HepG2 (cell line): Measurements from ENCODE around the gene SLC48A1. TPM values are rescaled to one million over a fixed set of nuclear protein-coding genes. Genes with fewer than 3 reads are reported as not detected.

Experiments
- ARNT2 ChIP-seq: sonication (generic); formaldehyde crosslinking; IDR thresholded peaks from 2 replicates; pipeline ENCODE4 v1.8.0; 2022; ENCODE audit warnings: mild to moderate bottlenecking, low read depth, missing genetic modification reagents, moderate library complexity
- ASH2L ChIP-seq: fragments of 300-600, 200-600 bp; sonication (generic); IDR thresholded peaks from 2 replicates; pipeline ENCODE4 v1.7.0; 2017; ENCODE audit warnings: low read depth, mild to moderate bottlenecking, moderate library complexity, mixed read lengths, low read length; ENCODE audit not compliant: insufficient read length
- ATF7-NPFF ChIP-seq: sonication (generic); formaldehyde crosslinking; IDR thresholded peaks from 2 replicates; pipeline ENCODE4 v1.8.1; 2023; ENCODE audit warnings: mild to moderate bottlenecking, low read depth, missing genetic modification reagents, moderate library complexity
- ELF3 ChIP-seq: IDR thresholded peaks from 2 replicates; pipeline ENCODE4 v1.6.1; 2016; ENCODE audit warnings: missing genetic modification reagents, missing compliant biosample characterization
- EP300 ChIP-seq, 3 experiments: sonication (generic) in 1 of 3; formaldehyde crosslinking in 1 of 3; IDR thresholded peaks; 2 replicates each; pipeline versions ENCODE4 v1.5.1 to v1.6.1; 2011 to 2020; ENCODE audit warnings: low read depth in 2 of 3, low read length in 2 of 3, borderline replicate concordance in 1 of 3, improper control_type of control experiment in 1 of 3, mild to moderate bottlenecking in 1 of 3, missing genetic modification reagents in 1 of 3, moderate library complexity in 1 of 3
- FUBP1 ChIP-seq: sonication (generic); formaldehyde crosslinking; IDR thresholded peaks from 2 replicates; pipeline ENCODE4 v1.5.1; 2020; ENCODE audit warnings: missing genetic modification reagents, mild to moderate bottlenecking, borderline replicate concordance
- NFYC ChIP-seq: IDR thresholded peaks from 2 replicates; pipeline ENCODE4 v1.6.1; 2016; ENCODE audit warnings: missing genetic modification reagents, missing compliant biosample characterization
- PHF8 ChIP-seq: sonication (generic); formaldehyde crosslinking; IDR thresholded peaks from 2 replicates; pipeline ENCODE4 v1.5.0; 2020; ENCODE audit warnings: missing genetic modification reagents
- ZC3H4 ChIP-seq: sonication (generic); formaldehyde crosslinking; IDR thresholded peaks from 2 replicates; pipeline ENCODE4 v1.4.0; 2020; ENCODE audit warnings: missing genetic modification reagents, borderline replicate concordance
- ZNF136 ChIP-seq: sonication (generic); formaldehyde crosslinking; IDR thresholded peaks from 2 replicates; pipeline ENCODE4 v1.8.1; 2022; ENCODE audit warnings: low read depth, mild to moderate bottlenecking, moderate library complexity, missing genetic modification reagents
- ZNF142 ChIP-seq: sonication (generic); formaldehyde crosslinking; IDR thresholded peaks from 2 replicates; pipeline ENCODE4 v1.4.0; 2020; ENCODE audit warnings: missing genetic modification reagents
- ZNF224 ChIP-seq: sonication (generic); formaldehyde crosslinking; IDR thresholded peaks from 2 replicates; pipeline ENCODE4 v1.5.0; 2020; ENCODE audit warnings: mild to moderate bottlenecking, missing genetic modification reagents
- ZNF317 ChIP-seq: sonication (generic); formaldehyde crosslinking; IDR thresholded peaks from 2 replicates; pipeline ENCODE4 v1.5.0; 2020; ENCODE audit warnings: mild to moderate bottlenecking, missing genetic modification reagents
- ZNF574 ChIP-seq: sonication (generic); formaldehyde crosslinking; IDR thresholded peaks from 2 replicates; pipeline ENCODE4 v1.4.0; 2020; ENCODE audit warnings: missing genetic modification reagents
- polyA plus RNA-seq, 8 experiments: library from polyadenylated mRNA; depleted of rRNA in 3 of 8; stranded (reverse) in 7 of 8; unstranded in 1 of 8; fragments of >200 nt; fragmentation: Illumina TruSeq in 4 of 8; extraction: Trizol in 4 of 8; gene quantifications; 2 replicates each; pipeline versions ENCODE4 v1.2.1 to v1.2.3, GENCODE V29; 2011 to 2016; ENCODE audit warnings: low read depth in 4 of 8, missing spikeins in 1 of 8, mixed read lengths in 1 of 8; ENCODE audit not compliant: insufficient read depth in 1 of 8
- total RNA-seq, 5 experiments: library from RNA; depleted of rRNA; stranded (reverse); fragments of >200 nt; fragmentation: Illumina TruSeq; extraction: Trizol; gene quantifications; 2 replicates each; pipeline ENCODE4 v1.2.3, GENCODE V29; 2016; ENCODE audit warnings: low read depth in 1 of 5

SLC48A1 gene
- total and polyA plus RNA-seq, 2 of the 13 experiments (the other 11 are each of a cell fraction or from before 2014, with no cell fraction given): 2.2 to 3.7 TPM

GRCh38 chr12:47773062-47773857, at the start of gene SLC48A1 (continued):
- peak; percentile 66; the same call in 1 of the 2 replicates for TF ChIP-seq ZNF142 (CRISPR knock-in tag)
- TF ChIP-seq ZNF224 (CRISPR knock-in tag): no peak
- TF ChIP-seq ZC3H4: no peak
- TF ChIP-seq ATF7-NPFF: 0 out of 2 replicates have a peak, but pooled peaks have one; percentile 25
- TF ChIP-seq FUBP1 (CRISPR knock-in tag): no peak
- TF ChIP-seq EP300 (IDR thresholded peaks at IDR 0.05; ENCODE audit: low read depth in 2 of 2, low read length in 2 of 2): no peak
- TF ChIP-seq EP300 (CRISPR knock-in tag; IDR thresholded peaks at IDR 0.05; ENCODE audit: borderline replicate concordance): no peak
- TF ChIP-seq ZNF574 (CRISPR knock-in tag): peak; percentile 96
- no peak for TF ChIP-seq ZNF136 (CRISPR knock-in tag)
- peak; percentile 30 for TF ChIP-seq ASH2L
- TF ChIP-seq NFYC: no peak
- TF ChIP-seq PHF8 (CRISPR knock-in tag): peak; percentile 61
- no peak for TF ChIP-seq ZNF317
- 0 out of 2 replicates have a peak, but pooled peaks have one; percentile 10 for TF ChIP-seq ELF3 (CRISPR knock-in tag)
- peak; percentile 52; the same call in 1 of the 2 replicates for TF ChIP-seq ARNT2
